ENCODE results near the gene OPCML.

- TF ChIP-seq, protein P1, sequence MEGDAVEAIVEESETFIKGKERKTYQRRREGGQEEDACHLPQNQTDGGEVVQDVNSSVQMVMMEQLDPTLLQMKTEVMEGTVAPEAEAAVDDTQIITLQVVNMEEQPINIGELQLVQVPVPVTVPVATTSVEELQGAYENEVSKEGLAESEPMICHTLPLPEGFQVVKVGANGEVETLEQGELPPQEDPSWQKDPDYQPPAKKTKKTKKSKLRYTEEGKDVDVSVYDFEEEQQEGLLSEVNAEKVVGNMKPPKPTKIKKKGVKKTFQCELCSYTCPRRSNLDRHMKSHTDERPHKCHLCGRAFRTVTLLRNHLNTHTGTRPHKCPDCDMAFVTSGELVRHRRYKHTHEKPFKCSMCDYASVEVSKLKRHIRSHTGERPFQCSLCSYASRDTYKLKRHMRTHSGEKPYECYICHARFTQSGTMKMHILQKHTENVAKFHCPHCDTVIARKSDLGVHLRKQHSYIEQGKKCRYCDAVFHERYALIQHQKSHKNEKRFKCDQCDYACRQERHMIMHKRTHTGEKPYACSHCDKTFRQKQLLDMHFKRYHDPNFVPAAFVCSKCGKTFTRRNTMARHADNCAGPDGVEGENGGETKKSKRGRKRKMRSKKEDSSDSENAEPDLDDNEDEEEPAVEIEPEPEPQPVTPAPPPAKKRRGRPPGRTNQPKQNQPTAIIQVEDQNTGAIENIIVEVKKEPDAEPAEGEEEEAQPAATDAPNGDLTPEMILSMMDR (IDR thresholded peaks at IDR 0.05; ENCODE audit: low read depth, low read length, poor library complexity, severe bottlenecking), result no peak
- TF ChIP-seq EZH2phosphoT487 (IDR thresholded peaks at IDR 0.05; ENCODE audit: borderline replicate concordance, low read length), result no peak
Measured at GRCh38 chr11:133536198-133536597, 3.9 kb upstream of the OPCML start.

Measured in DOHH2 (cell line).